Activated CD8-positive, alpha-beta memory T cell treated with anti-CD3 and anti-CD28 coated beads for 36 hours (primary cell): ENCODE measurements around the gene ABTB2. TPM values are rescaled to one million over a fixed set of nuclear protein-coding genes. Genes with fewer than 3 reads are reported as not detected.

ENCODE experiments used
- CTCF ChIA-PET: fragments of 350-600 bp; sonication (Branson Sonifier 250); formaldehyde crosslinking; loops from one replicate; lab custom pipeline; 2021; ENCODE audit warnings: antibody characterized with exemption; lab: Charles Lee
- POLR2A ChIA-PET: fragments of 350-600 bp; sonication (Branson Sonifier 250); formaldehyde crosslinking; loops from one replicate; lab custom pipeline; 2021; ENCODE audit warnings: antibody characterized with exemption; lab: Charles Lee
- total RNA-seq, 2 experiments: library from RNA; stranded (reverse); gene quantifications; one replicate each; pipeline ENCODE4 v1.2.3, GENCODE V29; 2021

ABTB2 gene
- total RNA-seq, 2 experiments from 2014 or later, result 6.1 to 6.2 TPM

GRCh38 chr11:34346551-34346950 lies 11.3 kb downstream of the ABTB2 start:
- POLR2A ChIA-PET, result no interaction called here

GRCh38 chr11:34345991-34346480 lies 11.8 kb downstream of the ABTB2 start:
- CTCF ChIA-PET, result no interaction called here
- POLR2A ChIA-PET, result no interaction called here

More at GRCh38 chr11:34346551-34346950, 11.3 kb downstream of the ABTB2 start:
- CTCF ChIA-PET, result no interaction called here

DNA sequence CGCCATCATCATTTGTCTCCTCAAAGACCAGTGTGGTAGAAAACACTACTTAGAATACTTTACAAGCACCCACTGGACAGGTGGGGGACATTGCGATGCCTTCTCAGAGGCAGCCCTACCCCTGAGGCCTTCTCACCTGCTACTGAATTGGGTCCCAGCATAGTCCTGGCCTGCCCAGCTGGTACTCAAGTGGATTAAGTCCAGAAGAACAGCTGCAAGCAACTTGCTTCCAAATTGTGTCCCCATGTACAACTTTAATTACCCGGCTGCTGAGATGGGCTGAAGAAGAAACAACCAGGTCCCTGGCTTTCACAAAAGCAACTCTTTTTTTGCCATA lies 12.3 kb downstream of the ABTB2 start:
- ChIA-PET POLR2A (no interaction called here), CTCF (no interaction called here)

DNA sequence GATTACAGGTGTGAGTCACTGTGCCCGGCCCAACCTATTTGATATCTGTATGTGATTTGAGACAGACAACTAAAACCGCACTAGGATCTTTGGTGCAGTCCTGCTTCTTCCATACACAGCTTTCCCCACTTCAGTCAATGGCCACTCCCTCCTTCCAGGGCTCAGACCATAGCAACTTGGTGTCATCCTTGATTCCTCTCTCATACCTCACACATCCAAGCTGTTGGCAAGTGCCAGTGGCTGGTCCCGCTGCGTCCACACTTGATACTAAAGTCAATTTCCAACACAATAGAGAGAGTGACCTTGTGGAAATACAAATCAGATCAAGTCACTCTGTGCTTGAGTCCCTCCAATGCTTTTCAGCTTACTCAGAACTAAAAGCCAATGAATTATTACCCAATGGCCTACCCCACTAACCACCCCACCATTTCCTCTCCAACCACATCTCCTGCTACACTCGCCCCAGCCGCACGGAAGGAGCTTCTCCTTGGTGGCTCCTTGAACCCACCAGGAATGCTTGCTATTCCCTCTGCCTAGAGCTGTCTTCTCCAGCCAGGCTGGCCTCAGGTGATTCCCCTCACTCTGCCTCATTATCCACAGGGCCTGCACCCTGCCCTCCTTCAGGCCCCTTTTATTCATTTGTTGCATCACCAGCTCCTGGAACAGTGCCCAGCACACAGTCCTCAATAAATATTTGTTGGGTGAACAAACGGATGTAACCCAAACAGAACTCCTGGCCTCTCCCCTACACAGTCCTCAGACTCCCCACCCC lies 12.9 kb downstream of the ABTB2 start:
- POLR2A ChIA-PET, result no interaction called here
- CTCF ChIA-PET, result no interaction called here

- ChIA-PET CTCF (no interaction called here), POLR2A (no interaction called here)
These were observed 13.4 kb downstream of the ABTB2 start for GRCh38 chr11:34344410-34344767.

- ChIA-PET CTCF (interaction anchor here (0.6 kb wide), 1 partner anchor 908 kb away, joined by 3 read pairs; no protein-coding TSS in a partner anchor), POLR2A (no interaction called here)
These were observed 14.1 kb downstream of the ABTB2 start for GRCh38 chr11:34343686-34344085.

GRCh38 chr11:34343153-34343552 lies 14.7 kb downstream of the ABTB2 start:
- POLR2A ChIA-PET, result no interaction called here
- CTCF ChIA-PET, result interaction anchor here (0.6 kb wide), 1 partner anchor 908 kb away, joined by 3 read pairs; no protein-coding TSS in a partner anchor

- POLR2A ChIA-PET, result no interaction called here
- CTCF ChIA-PET, result no interaction called here
These were observed 15.8 kb downstream of the ABTB2 start for GRCh38 chr11:34341931-34342533.

DNA sequence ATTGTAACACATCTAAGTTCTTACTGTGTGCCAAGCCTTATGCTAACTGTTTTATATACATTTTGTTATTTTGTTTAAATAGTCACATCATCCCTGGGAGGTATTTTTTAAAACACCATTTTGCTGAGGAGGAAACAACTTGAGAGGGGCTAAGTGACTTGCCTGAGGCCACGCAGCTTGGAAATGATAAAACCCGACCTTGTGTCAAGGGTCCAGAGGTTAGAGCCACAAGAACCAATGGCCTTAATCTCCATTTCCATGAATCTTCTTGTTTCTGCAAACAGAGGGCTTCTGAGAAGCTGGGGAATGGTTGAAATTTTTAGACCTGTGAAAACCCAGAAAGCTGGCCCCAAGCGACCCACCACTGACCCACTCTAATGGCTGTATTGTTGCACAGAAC lies 16.7 kb downstream of the ABTB2 start:
- ChIA-PET CTCF (no interaction called here), POLR2A (no interaction called here)

GRCh38 chr11:34340653-34341052 lies 17.2 kb downstream of the ABTB2 start:
- CTCF ChIA-PET, result interaction anchor here (1.1 kb wide), 1 partner anchor 166 kb away, joined by 3 read pairs; no protein-coding TSS in a partner anchor
- POLR2A ChIA-PET, result no interaction called here

GRCh38 chr11:34339149-34340064 lies 18.4 kb downstream of the ABTB2 start:
- ChIA-PET POLR2A (no interaction called here), CTCF (interaction anchor here (1.1 kb wide), 1 partner anchor 165 kb away, joined by 3 read pairs; no protein-coding TSS in a partner anchor)

DNA sequence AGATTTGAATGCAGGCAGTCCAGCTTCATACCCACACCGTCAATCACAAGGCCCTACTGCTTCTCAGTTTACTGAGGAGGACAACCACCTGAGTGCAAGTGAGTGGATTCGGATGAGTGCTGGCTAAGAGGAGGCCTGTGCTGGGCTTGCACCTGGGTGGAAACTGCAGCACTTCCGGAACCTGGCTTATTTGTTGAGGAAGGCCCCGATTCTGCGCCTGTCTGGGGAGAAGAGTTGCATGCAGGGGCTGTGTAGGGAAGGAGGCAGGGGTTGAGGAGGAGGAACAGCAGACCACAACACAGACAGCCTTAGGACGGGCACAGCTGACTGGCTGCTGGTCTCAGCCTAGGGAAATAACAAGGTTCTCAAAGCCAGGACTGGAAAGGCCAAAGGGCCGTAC lies 20.8 kb downstream of the ABTB2 start:
- ChIA-PET CTCF (interaction anchor here (1.8 kb wide), 1 partner anchor 20 kb away, joined by 4 read pairs; the partner anchor contains the start of gene ABTB2), POLR2A (no interaction called here)

GRCh38 chr11:34335801-34336200 lies 22.0 kb downstream of the ABTB2 start:
- CTCF ChIA-PET, result interaction anchor here (1.8 kb wide), 1 partner anchor 22 kb away, joined by 4 read pairs; the partner anchor contains the start of gene ABTB2
- POLR2A ChIA-PET, result no interaction called here

DNA sequence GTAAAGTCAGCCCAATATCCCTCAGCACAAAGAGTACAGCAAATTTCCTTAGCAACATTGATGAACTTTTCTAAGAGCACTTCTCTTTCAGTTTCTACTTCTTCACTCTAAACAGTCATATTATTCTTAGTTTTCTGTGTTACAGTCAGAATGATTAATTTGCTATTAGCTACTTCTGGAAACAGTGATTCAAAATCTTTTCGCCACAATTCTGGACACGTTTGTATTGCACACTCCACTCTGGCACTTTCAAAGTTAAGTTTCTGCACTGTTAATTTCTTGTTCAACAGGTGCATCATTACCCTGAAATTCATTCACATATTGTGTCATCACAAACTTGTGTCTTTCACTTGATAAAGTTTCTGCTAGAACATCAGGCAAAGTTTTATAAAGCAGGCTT lies 22.5 kb downstream of the ABTB2 start:
- CTCF ChIA-PET, result interaction anchor here (1.8 kb wide), 1 partner anchor 22 kb away, joined by 4 read pairs; the partner anchor contains the start of gene ABTB2
- POLR2A ChIA-PET, result no interaction called here

- POLR2A ChIA-PET, result no interaction called here
- CTCF ChIA-PET, result interaction anchor here (1.0 kb wide), 1 partner anchor 14 kb away, joined by 3 read pairs; no protein-coding TSS in a partner anchor
These were observed 24.0 kb downstream of the ABTB2 start for GRCh38 chr11:34333787-34334186.

GRCh38 chr11:34332524-34332923 lies 25.3 kb downstream of the ABTB2 start:
- ChIA-PET CTCF (interaction anchor here (0.7 kb wide), 1 partner anchor 288 kb away, joined by 3 read pairs; no protein-coding TSS in a partner anchor), POLR2A (no interaction called here)

DNA sequence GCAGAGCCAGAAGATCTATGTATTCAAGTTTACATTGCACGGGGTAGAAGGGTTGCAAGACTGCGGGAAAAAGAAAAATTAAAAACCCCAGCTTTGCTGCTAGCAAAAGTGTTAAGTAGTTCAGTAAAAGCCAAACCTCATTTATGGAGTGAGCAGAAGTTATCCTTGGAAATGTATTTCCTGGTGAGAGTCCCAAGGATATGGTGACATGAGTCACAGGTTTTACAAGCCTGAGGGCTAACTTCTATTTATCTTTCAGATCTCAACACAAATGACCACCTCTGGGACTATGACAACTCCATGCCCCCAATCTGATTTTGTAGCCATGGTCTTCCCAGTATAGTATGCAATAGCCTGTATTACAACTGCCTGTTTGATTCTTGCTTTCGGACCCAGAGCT lies 26.1 kb downstream of the ABTB2 start:
- CTCF ChIA-PET, result interaction anchor here (0.5 kb wide), 1 partner anchor 71 kb away, joined by 3 read pairs; no protein-coding TSS in a partner anchor
- POLR2A ChIA-PET, result no interaction called here

- CTCF ChIA-PET, result interaction anchor here (0.5 kb wide), 1 partner anchor 70 kb away, joined by 3 read pairs; no protein-coding TSS in a partner anchor
These were observed 26.5 kb downstream of the ABTB2 start for GRCh38 chr11:34331329-34331728.

DNA sequence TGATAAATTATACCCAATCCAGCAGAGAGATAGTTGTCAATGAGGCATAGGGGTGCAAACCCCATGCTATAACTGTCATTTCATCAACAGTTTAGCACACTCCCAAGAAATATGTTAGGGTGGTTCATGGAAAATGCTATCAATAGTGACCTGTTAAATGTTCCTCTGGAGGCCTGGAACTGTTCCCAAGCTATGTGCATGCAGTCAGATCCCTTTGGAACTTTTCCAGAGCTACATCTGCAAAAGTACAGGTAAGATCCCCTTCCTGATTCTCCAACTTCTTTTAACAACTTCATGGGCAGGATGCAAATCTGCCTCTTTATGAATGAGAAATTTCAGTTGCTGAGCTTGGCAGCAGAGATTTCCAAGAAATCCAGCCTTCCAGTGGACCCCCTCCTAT lies 27.2 kb downstream of the ABTB2 start:
- POLR2A ChIA-PET, result no interaction called here

More at GRCh38 chr11:34331329-34331728, 26.5 kb downstream of the ABTB2 start:
- POLR2A ChIA-PET, result no interaction called here

More for the DNA sequence above, 27.2 kb downstream of the ABTB2 start:
- CTCF ChIA-PET, result no interaction called here
